HEK293 (cell line): ENCODE measurements around the gene COA6.

ENCODE experiments used
- CTCF ChIA-PET: fragments of 350-600 bp; formaldehyde crosslinking; extraction: SDS; loops from one replicate; lab custom pipeline; 2021; ENCODE audit warnings: antibody characterized with exemption; lab: Yijun Ruan, JAX
- POLR2A ChIA-PET: fragments of 300-600 bp; formaldehyde crosslinking; extraction: SDS; loops from one replicate; lab custom pipeline; 2020; ENCODE audit warnings: antibody characterized with exemption, inconsistent platforms; lab: Yijun Ruan, JAX
- H3K27ac ChIP-seq: fragments of 200-500 bp; sonication (Bioruptor generic); 2 replicates; pipeline ENCODE4 v1.5.1; 2014; ENCODE audit warnings: low read depth, low read length, control low read depth, inconsistent platforms; ENCODE audit errors: extremely low read depth
- H3K36me3 ChIP-seq, 2 experiments: fragments of 200-500 bp in 1 of 2; sonication (Bioruptor generic) in 1 of 2; 1 replicate in 1 of 2; 2 replicates in 1 of 2; pipeline ENCODE4 v1.5.1; 2014 to 2017; ENCODE audit warnings: inconsistent platforms in 2 of 2, low read length in 2 of 2; ENCODE audit not compliant: control insufficient read depth in 2 of 2, insufficient read depth in 1 of 2
- H3K4me1 ChIP-seq: fragments of 200-500 bp; sonication (Bioruptor generic); 2 replicates; pipeline ENCODE4 v1.5.1; 2014; ENCODE audit warnings: mild to moderate bottlenecking, low read length, inconsistent platforms; ENCODE audit not compliant: control insufficient read depth, insufficient read depth
- H3K4me3 ChIP-seq: 2 replicates; pipeline ENCODE4 v1.5.1; 2011; ENCODE audit warnings: low read depth, mild to moderate bottlenecking, control low read depth, low read length, moderate library complexity
- H3K9me3 ChIP-seq: fragments of 200-500 bp; sonication (Bioruptor generic); 2 replicates; pipeline ENCODE4 v1.5.1; 2014; ENCODE audit warnings: low read depth, low read length, inconsistent platforms; ENCODE audit not compliant: control insufficient read depth, insufficient read depth
- BCL11B ChIP-seq: fragments of 450-650 bp; formaldehyde crosslinking; IDR thresholded peaks from 2 replicates; pipeline ENCODE4 v1.5.1; 2016; ENCODE audit warnings: low read depth, missing biosample characterization, missing genetic modification characterization
- KLF10 ChIP-seq: fragments of 450-650 bp; IDR thresholded peaks from 2 replicates; pipeline ENCODE4 v1.5.1; 2018; ENCODE audit warnings: missing biosample characterization, mild to moderate bottlenecking, missing genetic modification characterization
- MYNN ChIP-seq: fragments of 450-650 bp; formaldehyde crosslinking; IDR thresholded peaks from 2 replicates; pipeline ENCODE4 v1.5.1; 2016; ENCODE audit warnings: missing biosample characterization, missing genetic modification characterization, borderline replicate concordance
- MZF1 ChIP-seq: fragments of 450-650 bp; formaldehyde crosslinking; IDR thresholded peaks from 2 replicates; pipeline ENCODE4 v1.5.1; 2017; ENCODE audit warnings: missing biosample characterization, missing genetic modification characterization, borderline replicate concordance
- ZNF132 ChIP-seq: fragments of 450-650 bp; formaldehyde crosslinking; IDR thresholded peaks from 2 replicates; pipeline ENCODE4 v1.5.1; 2017; ENCODE audit warnings: missing biosample characterization, missing genetic modification characterization, borderline replicate concordance
- ZNF133 ChIP-seq: fragments of 450-650 bp; formaldehyde crosslinking; IDR thresholded peaks from 2 replicates; pipeline ENCODE4 v1.5.1; 2016; ENCODE audit warnings: missing biosample characterization, missing genetic modification characterization
- ZNF138 ChIP-seq: fragments of 450-650 bp; formaldehyde crosslinking; IDR thresholded peaks from 2 replicates; pipeline ENCODE4 v1.5.1; 2016; ENCODE audit warnings: missing biosample characterization, missing genetic modification characterization, borderline replicate concordance
- ZNF140 ChIP-seq: fragments of 450-650 bp; formaldehyde crosslinking; IDR thresholded peaks from 2 replicates; pipeline ENCODE4 v1.5.1; 2016; ENCODE audit warnings: missing biosample characterization, missing genetic modification characterization
- ZNF274 ChIP-seq, 2 experiments: fragments of 200-500 bp in 1 of 2; fragments of 450-650 bp in 1 of 2; sonication (Bioruptor generic) in 1 of 2; formaldehyde crosslinking in 1 of 2; IDR thresholded peaks; 2 replicates each; pipeline versions ENCODE4 v1.5.1 to v1.6.1; 2014 to 2016; ENCODE audit warnings: borderline replicate concordance in 1 of 2, inconsistent platforms in 1 of 2, low read length in 1 of 2, missing biosample characterization in 1 of 2, missing genetic modification characterization in 1 of 2
- ZNF324 ChIP-seq: fragments of 450-650 bp; formaldehyde crosslinking; IDR thresholded peaks from 2 replicates; pipeline ENCODE4 v1.5.1; 2016; ENCODE audit warnings: missing biosample characterization, missing genetic modification characterization
- ZNF404 ChIP-seq: fragments of 450-650 bp; formaldehyde crosslinking; IDR thresholded peaks from 2 replicates; pipeline ENCODE4 v1.5.1; 2017; ENCODE audit warnings: missing biosample characterization, missing genetic modification characterization
- ZNF423 ChIP-seq: fragments of 450-650 bp; formaldehyde crosslinking; IDR thresholded peaks from 2 replicates; pipeline ENCODE4 v1.5.1; 2016; ENCODE audit warnings: missing biosample characterization, missing genetic modification characterization
- ZNF600 ChIP-seq: fragments of 450-650 bp; formaldehyde crosslinking; IDR thresholded peaks from 2 replicates; pipeline ENCODE4 v1.5.1; 2016; ENCODE audit warnings: missing biosample characterization, missing genetic modification characterization
- ZNF654 ChIP-seq: fragments of 450-650 bp; formaldehyde crosslinking; IDR thresholded peaks from 2 replicates; pipeline ENCODE4 v1.5.1; 2016; ENCODE audit warnings: low read depth, missing biosample characterization, missing genetic modification characterization
- ZNF701 ChIP-seq: fragments of 450-650 bp; formaldehyde crosslinking; IDR thresholded peaks from 2 replicates; pipeline ENCODE4 v1.5.1; 2016; ENCODE audit warnings: missing biosample characterization, missing genetic modification characterization
- ZNF76 ChIP-seq: fragments of 450-650 bp; formaldehyde crosslinking; IDR thresholded peaks from 2 replicates; pipeline ENCODE4; 2016; ENCODE audit warnings: low read depth, missing biosample characterization, missing genetic modification characterization, borderline replicate concordance
- ZNF837 ChIP-seq: fragments of 450-650 bp; formaldehyde crosslinking; IDR thresholded peaks from 2 replicates; pipeline ENCODE4 v1.5.1; 2016; ENCODE audit warnings: missing biosample characterization, missing genetic modification characterization
- TF ChIP-seq, protein P1 (sequence below): fragments of 450-650 bp; formaldehyde crosslinking; optimal IDR thresholded peaks from 2 replicates; pipeline ENCODE3; 2016; ENCODE audit warnings: missing biosample characterization, mild to moderate bottlenecking, missing genetic modification characterization
- TF ChIP-seq, protein P2 (sequence below): fragments of 450-650 bp; formaldehyde crosslinking; IDR thresholded peaks from 2 replicates; pipeline ENCODE4 v1.5.1; 2016; ENCODE audit warnings: missing biosample characterization, missing genetic modification characterization
- TF ChIP-seq, protein P3 (sequence below): fragments of 450-650 bp; formaldehyde crosslinking; IDR thresholded peaks from 2 replicates; pipeline ENCODE4; 2016; ENCODE audit warnings: missing biosample characterization, missing genetic modification characterization
- TF ChIP-seq, protein P4 (sequence below): fragments of 450-650 bp; formaldehyde crosslinking; IDR thresholded peaks from 2 replicates; pipeline ENCODE4 v1.5.1; 2016; ENCODE audit warnings: missing biosample characterization, missing genetic modification characterization
- TF ChIP-seq, protein P5 (sequence below): fragments of 450-650 bp; formaldehyde crosslinking; IDR thresholded peaks from 2 replicates; pipeline ENCODE4 v1.5.1; 2016; ENCODE audit warnings: missing biosample characterization, missing genetic modification characterization, low read depth
- TF ChIP-seq, protein P6 (sequence below): fragments of 450-650 bp; formaldehyde crosslinking; IDR thresholded peaks from 2 replicates; pipeline ENCODE4 v1.5.1; 2016; ENCODE audit warnings: missing biosample characterization, missing genetic modification characterization, borderline replicate concordance

The COA6 gene

DNA sequence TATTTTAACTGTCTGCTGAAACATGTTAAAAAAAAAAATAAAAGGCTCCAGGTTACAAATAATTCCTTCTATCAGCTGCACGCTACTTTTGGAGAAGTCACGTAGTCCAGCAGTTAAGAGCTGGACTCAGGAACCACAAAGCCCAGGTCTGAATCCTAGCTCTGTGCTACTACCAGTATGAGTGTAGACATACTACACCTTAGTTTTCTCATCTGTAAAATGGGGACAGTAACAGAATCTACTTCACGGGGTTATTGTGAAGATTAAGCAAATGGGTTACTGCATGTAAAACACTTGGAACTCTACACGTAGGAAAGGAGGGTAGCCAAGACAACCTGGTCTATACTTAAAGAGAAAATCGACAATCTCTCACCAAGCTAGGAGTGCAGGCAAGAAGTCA is 57.4 kb downstream of the COA6 start:
- Histone ChIP-seq H3K4me1 (no peaks in the 10 kb centered on the region), H3K36me3 (peaks cover 48 to 54% of the 10 kb centered on the region in 2 experiments), H3K4me3 (no peak overlapping the region), H3K9me3 (no peaks in the 10 kb centered on the region), H3K27ac (no peak overlapping the region)
- TF ChIP-seq, protein P1, sequence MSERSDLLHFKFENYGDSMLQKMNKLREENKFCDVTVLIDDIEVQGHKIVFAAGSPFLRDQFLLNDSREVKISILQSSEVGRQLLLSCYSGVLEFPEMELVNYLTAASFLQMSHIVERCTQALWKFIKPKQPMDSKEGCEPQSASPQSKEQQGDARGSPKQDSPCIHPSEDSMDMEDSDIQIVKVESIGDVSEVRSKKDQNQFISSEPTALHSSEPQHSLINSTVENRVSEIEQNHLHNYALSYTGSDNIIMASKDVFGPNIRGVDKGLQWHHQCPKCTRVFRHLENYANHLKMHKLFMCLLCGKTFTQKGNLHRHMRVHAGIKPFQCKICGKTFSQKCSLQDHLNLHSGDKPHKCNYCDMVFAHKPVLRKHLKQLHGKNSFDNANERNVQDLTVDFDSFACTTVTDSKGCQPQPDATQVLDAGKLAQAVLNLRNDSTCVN (tag by site-specific recombination), result no peak
- no peak for TF ChIP-seq ZNF324
- TF ChIP-seq MZF1 (tag by site-specific recombination), result no peak
- TF ChIP-seq ZNF76 (tag by site-specific recombination), result no peak
- TF ChIP-seq ZNF404 (tag by site-specific recombination), result no peak
- TF ChIP-seq ZNF133, result no peak
- TF ChIP-seq, protein P2, sequence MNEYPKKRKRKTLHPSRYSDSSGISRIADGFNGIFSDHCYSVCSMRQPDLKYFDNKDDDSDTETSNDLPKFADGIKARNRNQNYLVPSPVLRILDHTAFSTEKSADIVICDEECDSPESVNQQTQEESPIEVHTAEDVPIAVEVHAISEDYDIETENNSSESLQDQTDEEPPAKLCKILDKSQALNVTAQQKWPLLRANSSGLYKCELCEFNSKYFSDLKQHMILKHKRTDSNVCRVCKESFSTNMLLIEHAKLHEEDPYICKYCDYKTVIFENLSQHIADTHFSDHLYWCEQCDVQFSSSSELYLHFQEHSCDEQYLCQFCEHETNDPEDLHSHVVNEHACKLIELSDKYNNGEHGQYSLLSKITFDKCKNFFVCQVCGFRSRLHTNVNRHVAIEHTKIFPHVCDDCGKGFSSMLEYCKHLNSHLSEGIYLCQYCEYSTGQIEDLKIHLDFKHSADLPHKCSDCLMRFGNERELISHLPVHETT (tag by site-specific recombination), result no peak
- TF ChIP-seq ZNF138 (tag by site-specific recombination), result no peak
- no peak for TF ChIP-seq ZNF423 (tag by site-specific recombination)
- no peak for TF ChIP-seq KLF10
- TF ChIP-seq, protein P3, sequence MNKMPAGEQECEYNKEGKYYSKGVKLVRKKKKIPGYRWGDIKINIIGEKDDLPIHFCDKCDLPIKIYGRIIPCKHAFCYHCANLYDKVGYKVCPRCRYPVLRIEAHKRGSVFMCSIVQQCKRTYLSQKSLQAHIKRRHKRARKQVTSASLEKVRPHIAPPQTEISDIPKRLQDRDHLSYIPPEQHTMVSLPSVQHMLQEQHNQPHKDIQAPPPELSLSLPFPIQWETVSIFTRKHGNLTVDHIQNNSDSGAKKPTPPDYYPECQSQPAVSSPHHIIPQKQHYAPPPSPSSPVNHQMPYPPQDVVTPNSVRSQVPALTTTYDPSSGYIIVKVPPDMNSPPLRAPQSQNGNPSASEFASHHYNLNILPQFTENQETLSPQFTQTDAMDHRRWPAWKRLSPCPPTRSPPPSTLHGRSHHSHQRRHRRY (tag by site-specific recombination), result no peak
- TF ChIP-seq ZNF132 (tag by site-specific recombination), result no peak
- TF ChIP-seq ZNF274 (IDR thresholded peaks at IDR 0.05; ENCODE audit: low read length), result no peak
- no peak for TF ChIP-seq ZNF274 (tag by site-specific recombination; IDR thresholded peaks at IDR 0.05; ENCODE audit: borderline replicate concordance)
- TF ChIP-seq, protein P4, sequence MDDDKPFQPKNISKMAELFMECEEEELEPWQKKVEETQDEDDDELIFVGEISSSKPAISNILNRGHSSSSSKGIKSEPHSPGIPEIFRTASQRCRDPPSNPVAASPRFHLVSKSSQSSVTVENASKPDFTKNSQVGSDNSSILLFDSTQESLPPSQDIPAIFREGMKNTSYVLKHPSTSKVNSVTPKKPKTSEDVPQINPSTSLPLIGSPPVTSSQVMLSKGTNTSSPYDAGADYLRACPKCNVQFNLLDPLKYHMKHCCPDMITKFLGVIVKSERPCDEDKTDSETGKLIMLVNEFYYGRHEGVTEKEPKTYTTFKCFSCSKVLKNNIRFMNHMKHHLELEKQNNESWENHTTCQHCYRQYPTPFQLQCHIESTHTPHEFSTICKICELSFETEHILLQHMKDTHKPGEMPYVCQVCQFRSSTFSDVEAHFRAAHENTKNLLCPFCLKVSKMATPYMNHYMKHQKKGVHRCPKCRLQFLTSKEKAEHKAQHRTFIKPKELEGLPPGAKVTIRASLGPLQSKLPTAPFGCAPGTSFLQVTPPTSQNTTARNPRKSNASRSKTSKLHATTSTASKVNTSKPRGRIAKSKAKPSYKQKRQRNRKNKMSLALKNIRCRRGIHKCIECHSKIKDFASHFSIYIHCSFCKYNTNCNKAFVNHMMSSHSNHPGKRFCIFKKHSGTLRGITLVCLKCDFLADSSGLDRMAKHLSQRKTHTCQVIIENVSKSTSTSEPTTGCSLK (tag by site-specific recombination), result no peak
- TF ChIP-seq ZNF600 (tag by site-specific recombination), result no peak
- TF ChIP-seq, protein P5, sequence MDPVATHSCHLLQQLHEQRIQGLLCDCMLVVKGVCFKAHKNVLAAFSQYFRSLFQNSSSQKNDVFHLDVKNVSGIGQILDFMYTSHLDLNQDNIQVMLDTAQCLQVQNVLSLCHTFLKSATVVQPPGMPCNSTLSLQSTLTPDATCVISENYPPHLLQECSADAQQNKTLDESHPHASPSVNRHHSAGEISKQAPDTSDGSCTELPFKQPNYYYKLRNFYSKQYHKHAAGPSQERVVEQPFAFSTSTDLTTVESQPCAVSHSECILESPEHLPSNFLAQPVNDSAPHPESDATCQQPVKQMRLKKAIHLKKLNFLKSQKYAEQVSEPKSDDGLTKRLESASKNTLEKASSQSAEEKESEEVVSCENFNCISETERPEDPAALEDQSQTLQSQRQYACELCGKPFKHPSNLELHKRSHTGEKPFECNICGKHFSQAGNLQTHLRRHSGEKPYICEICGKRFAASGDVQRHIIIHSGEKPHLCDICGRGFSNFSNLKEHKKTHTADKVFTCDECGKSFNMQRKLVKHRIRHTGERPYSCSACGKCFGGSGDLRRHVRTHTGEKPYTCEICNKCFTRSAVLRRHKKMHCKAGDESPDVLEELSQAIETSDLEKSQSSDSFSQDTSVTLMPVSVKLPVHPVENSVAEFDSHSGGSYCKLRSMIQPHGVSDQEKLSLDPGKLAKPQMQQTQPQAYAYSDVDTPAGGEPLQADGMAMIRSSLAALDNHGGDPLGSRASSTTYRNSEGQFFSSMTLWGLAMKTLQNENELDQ (tag by site-specific recombination), result no peak
- ChIA-PET POLR2A (no interaction called here), CTCF (interaction anchor here (0.5 to 1.7 kb wide), 3 partner anchors 77 to 306 kb away, joined by 3 to 4 read pairs (median 3); no protein-coding TSS in a partner anchor)

DNA sequence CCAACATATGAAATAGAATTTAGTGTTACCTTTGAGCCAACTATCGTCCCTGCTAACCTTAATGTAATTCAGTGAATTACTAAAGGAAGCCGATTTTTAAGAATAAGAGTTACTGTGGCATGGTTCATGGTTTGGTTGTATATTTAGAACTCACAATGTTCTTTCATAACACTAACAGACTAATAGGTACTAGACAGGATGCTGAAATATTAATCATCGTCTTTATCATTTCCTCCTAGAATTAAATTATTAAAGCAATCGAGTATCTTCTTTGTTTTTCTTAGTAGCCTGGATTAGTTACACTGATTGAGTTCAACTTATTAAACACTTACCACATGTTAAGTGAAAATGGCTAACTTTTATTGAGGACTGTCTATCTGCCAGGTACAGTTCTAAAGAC is 58.0 kb downstream of the COA6 start:
- H3K9me3 ChIP-seq, result no peaks in the 10 kb centered on the region
- H3K27ac ChIP-seq, result no peak overlapping the region
- no peak overlapping the region for H3K4me3 ChIP-seq
- no peak for TF ChIP-seq ZNF837 (tag by site-specific recombination)
- TF ChIP-seq ZNF140 (tag by site-specific recombination), result no peak
- no peak for TF ChIP-seq BCL11B (tag by site-specific recombination)
- no peak for TF ChIP-seq ZNF654
- TF ChIP-seq ZNF701 (tag by site-specific recombination), result no peak
- TF ChIP-seq, protein P6, sequence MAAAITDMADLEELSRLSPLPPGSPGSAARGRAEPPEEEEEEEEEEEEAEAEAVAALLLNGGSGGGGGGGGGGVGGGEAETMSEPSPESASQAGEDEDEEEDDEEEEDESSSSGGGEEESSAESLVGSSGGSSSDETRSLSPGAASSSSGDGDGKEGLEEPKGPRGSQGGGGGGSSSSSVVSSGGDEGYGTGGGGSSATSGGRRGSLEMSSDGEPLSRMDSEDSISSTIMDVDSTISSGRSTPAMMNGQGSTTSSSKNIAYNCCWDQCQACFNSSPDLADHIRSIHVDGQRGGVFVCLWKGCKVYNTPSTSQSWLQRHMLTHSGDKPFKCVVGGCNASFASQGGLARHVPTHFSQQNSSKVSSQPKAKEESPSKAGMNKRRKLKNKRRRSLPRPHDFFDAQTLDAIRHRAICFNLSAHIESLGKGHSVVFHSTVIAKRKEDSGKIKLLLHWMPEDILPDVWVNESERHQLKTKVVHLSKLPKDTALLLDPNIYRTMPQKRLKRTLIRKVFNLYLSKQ (tag by site-specific recombination), result no peak
- TF ChIP-seq, protein P3 (tag by site-specific recombination), result no peak
- no peak for TF ChIP-seq MYNN (tag by site-specific recombination)
- ChIA-PET POLR2A (no interaction called here), CTCF (interaction anchor here (0.6 kb wide), 1 partner anchor 121 kb away, joined by 3 read pairs; no protein-coding TSS in a partner anchor)
- H3K36me3 ChIP-seq, result peaks cover 48 to 50% of the 10 kb centered on the region in 2 experiments
- no peaks in the 10 kb centered on the region for H3K4me1 ChIP-seq
